ENCODE data around the gene CYTH4.
A peak's percentile ranks its signal among the peaks of the same experiment; 100 is the strongest.

Gene CYTH4

GRCh38 chr22:37292641-37293040, 10.3 kb downstream of the CYTH4 start:
- no peak for DNase-seq

DNA sequence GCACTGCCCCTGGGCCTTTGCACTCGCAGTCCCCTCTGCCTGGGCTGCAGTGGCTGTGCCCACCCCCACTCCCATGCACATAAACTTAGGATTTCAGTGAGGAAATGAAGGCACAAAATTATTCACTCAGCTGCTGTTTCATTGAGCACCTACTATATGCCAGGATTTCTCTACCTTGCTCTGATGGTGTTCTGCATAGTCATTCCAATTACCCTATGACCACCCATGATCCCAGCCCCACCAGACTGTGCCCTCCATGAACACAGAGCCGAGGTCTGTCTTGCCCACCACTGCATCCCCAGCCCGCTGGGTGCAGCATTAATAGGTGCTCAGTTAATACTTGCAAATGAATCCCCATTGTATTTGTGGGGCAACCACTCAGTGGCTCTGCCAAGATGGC, 10.9 kb downstream of the CYTH4 start:
- no peak for DNase-seq

DNA sequence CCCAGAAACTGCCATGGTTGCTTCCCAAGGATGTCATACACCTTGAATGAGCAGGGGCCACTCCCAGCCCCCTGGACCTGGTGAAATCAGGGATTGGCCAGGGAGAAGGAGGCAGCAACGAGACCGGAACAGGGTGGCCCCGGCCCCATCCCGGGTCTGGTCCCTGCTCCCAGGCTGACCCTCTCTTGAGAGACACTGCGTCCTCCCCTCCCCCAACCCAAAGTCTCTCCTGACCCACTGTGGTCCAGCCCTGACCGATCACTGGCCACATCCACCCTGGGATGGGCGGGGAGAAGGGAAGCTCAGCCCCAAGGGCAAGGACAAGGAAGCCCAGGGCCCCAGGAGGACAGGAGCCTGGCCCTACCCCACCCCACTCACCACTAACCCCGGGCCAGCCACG, 12.4 kb downstream of the CYTH4 start:
- no peak for DNase-seq

- DNase-seq = no peak
Measured at GRCh38 chr22:37295213-37295886, 13.0 kb downstream of the CYTH4 start.

DNA sequence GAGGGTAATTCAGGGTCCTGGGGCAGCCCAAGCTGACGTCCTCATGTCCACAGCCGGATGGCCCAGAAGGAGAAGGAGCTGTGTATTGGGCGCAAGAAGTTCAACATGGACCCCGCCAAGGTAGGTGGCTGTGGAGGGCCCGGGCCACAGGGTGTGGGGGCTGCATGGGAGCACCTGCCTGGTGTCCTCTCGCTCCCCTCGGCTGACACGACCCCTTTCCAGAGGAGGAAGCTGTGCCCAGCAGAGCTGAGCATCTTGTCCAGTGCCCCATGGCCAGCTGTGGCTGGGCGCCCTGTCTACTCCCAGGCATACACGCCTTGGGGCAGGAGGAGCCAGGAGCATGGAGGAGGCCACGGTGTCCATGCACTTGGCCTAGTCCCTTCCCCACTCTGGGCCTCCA, 13.6 kb downstream of the CYTH4 start:
- DNase-seq = no peak

DNA sequence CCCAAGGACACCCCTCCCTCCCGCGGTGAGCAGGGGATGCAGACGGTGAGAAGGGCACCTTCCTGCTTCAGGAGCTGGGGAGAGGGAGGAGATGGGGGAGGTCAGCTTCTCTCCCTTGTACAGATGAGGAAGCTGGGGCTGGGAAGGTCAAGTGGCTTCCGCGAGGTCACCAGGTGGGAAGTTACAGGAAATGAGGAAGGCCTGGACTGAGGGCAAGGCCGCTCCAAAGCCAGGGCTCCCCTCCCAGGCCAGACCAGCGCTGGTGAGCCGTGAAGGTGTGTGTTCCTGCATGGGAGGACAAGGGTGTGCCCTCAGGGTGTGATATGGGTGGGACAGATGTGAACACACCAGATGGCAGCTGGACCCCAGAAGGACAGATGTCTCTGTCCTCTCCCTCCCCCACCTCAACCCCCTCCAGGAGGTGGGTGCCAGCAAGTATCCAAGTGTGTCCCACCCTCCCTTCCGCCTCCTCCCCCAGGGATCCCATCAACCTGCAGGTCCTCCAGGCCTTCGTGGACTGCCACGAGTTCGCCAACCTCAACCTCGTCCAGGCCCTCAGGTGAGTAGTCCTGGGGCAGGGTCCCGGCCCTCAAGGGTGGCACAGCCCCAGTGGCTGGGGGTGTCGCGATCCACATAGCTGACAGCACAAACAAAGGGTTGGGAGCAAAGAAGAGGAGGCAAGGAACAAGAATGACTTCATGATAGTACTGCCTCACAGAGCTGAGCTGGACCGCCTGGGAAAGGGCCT, 16.6 kb downstream of the CYTH4 start:
- no peak for DNase-seq

DNA sequence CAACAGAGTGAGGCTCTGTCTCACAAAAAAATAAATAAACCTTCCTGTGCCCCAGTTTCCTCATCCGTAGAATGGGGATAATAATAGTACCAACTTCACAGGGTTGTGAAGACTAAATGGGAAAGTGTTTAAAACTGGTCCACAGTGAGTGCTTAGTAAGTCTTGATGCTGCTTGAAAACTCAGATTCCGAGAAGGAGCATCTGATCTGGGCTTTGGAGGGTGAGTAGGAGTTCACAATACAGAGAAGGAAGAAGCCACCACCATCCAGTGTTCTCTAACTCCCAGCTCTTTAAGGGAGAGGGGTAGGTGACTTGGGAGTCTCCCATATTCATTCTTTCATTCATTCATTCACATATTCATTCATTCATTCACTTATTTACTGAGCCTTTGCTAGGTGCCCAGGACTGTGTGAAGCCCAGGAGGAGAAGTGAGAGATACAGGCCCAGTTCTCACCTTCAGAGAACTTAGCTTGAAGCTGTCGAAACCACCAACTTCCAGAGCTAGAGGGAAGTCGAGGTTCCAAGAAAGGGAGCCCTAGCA, 17.7 kb downstream of the CYTH4 start:
- peak; percentile 56 for DNase-seq

DNA sequence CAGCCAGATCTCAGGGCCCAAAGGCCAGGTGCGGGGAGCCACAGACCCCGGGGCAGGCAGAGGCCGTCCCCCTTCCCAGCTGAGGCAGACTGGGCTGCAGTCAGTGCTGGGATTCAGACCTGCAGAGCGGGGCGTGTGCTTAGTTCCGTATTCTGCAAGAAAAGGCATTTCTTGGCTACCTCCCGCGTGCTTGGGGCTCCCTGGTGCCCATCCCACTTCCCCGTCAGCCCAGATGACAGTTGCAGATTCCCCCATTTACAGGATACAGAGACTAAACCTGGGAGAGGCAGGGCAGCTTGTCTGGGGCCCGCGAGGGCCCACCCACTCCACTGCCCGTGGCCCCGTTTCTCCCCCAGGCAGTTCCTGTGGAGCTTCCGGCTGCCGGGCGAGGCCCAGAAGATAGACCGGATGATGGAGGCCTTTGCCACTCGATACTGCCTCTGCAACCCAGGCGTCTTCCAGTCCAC, 18.3 kb downstream of the CYTH4 start:
- peak; percentile 56 for DNase-seq

DNA sequence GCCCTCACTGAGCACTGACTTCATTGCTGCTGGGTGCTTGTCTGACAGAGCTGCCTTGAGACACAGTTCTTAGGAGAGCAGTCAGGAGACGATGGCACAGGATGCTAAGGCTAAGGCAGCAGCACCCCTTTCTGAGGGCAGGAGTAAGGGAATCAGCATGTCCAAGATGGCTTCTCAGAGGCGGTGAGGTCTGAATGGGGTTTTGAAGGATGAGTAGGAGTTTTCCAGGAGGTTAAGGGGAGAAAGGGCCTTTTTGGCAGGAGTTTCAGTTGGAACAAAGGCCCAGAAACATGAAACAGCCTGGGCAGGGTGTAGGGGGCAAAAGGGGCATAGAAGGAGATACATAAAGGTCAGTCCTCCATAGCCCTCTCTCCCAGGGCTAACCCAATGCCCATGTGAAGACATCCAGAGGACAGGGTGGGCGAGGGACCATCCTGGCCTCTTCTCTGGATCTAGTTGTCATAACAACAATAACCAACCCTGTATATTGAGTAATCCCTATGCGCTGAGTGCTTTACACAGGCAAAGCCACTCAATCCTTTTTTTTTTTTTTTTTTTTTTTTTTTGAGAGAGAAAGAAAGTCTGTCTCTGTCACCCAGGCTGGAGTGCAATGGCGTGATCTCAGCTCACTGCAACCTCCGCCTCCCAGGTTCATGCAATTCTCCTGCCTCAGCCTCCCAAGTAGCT, 19.0 kb downstream of the CYTH4 start:
- no peak for DNase-seq

GRCh38 chr22:37302674-37303555, 20.6 kb downstream of the CYTH4 start:
- no peak for DNase-seq

- DNase-seq = no peak
Measured at GRCh38 chr22:37303821-37304274, 21.5 kb downstream of the CYTH4 start.

GRCh38 chr22:37304595-37305343, 22.5 kb downstream of the CYTH4 start:
- no peak for DNase-seq

DNA sequence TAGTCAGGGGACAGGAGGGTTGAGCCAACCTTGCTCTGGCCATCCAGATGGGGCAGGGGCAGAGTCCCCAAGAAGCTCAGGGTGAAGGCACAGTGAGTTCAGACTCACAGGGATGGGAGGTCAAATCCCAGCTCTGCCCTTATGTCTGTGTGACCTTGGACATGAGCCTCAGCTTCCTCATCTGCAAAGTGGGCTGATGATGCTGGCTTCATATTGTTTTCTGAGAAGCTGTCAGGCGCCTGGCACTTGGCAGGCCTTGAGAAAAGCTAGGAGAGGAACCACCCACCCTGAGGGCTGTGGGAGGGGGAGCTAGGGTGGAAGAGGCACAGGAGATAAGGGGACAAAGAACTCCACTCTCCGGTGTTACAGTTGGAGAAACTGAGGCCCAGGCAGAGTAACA, 23.6 kb downstream of the CYTH4 start:
- DNase-seq = no peak

- DNase-seq = no peak
Measured at GRCh38 chr22:37306494-37306829, 24.2 kb downstream of the CYTH4 start.

GRCh38 chr22:37308385-37309200, 26.3 kb downstream of the CYTH4 start:
- no peak for DNase-seq

GRCh38 chr22:37309211-37310074, 27.1 kb downstream of the CYTH4 start:
- peak; percentile 62 for DNase-seq

DNA sequence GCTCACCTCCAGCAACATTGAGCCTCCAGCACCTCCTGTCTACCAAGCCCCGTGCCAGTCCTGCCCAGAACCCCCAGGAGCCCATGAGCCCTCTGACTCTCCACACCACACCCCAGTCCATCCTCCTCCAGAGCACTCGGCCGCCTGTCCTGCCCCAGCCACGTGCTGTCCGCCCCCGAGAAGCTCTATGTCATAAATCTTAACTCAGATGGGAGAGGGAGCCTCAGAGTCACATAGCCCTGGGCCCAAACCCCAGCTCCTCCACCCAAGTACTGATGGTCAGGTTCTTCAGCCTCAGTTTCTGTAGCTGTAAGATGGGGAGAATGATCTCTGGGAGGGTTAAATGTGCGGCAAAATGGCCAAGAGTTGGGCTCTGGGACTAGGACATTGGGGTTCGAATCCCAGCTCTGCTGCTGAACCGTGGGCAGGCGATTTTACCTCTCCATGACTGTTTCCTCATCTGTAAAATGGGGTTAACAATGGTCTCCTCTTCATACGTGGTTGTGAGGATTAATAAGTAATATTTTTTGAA, 27.8 kb downstream of the CYTH4 start:
- DNase-seq = no peak

GRCh38 chr22:37310815-37311595, 28.7 kb downstream of the CYTH4 start:
- DNase-seq = no peak
